Globus pallidus (tissue), 1 donor: ENCODE data around the gene BEGAIN.

Source experiments
- DNase-seq: peaks from one replicate; pipeline ENCODE4 v3.0.0-alpha.2; 2015; ENCODE audit warnings: low spot score

Gene BEGAIN

GRCh38 chr14:100567877-100568163, 19.4 kb downstream of the BEGAIN start:
- DNase-seq, result no peak

- DNase-seq, result no peak
These were observed 20.0 kb downstream of the BEGAIN start for GRCh38 chr14:100567009-100567876.

- DNase-seq, result no peak
These were observed 20.6 kb downstream of the BEGAIN start for GRCh38 chr14:100566586-100566985.

GRCh38 chr14:100566119-100566518, 21.1 kb downstream of the BEGAIN start:
- DNase-seq, result no peak

GRCh38 chr14:100565650-100566049, 21.6 kb downstream of the BEGAIN start:
- DNase-seq, result no peak

- DNase-seq, result no peak
These were observed 22.7 kb downstream of the BEGAIN start for GRCh38 chr14:100564512-100564911.

- DNase-seq, result no peak
These were observed 24.5 kb downstream of the BEGAIN start for GRCh38 chr14:100562751-100563150.

GRCh38 chr14:100561005-100561404, 26.2 kb downstream of the BEGAIN start:
- DNase-seq, result no peak

GRCh38 chr14:100560471-100560870, 26.7 kb downstream of the BEGAIN start:
- DNase-seq, result no peak

GRCh38 chr14:100559455-100559854, 27.8 kb downstream of the BEGAIN start:
- DNase-seq, result no peak

GRCh38 chr14:100558966-100559365, 28.3 kb downstream of the BEGAIN start:
- DNase-seq, result no peak

GRCh38 chr14:100558226-100558625, 29.0 kb downstream of the BEGAIN start:
- no peak for DNase-seq

GRCh38 chr14:100557658-100558057, 29.6 kb downstream of the BEGAIN start:
- DNase-seq, result no peak

GRCh38 chr14:100556936-100557505, 30.2 kb downstream of the BEGAIN start:
- no peak for DNase-seq

- DNase-seq, result no peak
These were observed 31.1 kb downstream of the BEGAIN start for GRCh38 chr14:100556140-100556475.

- no peak for DNase-seq
These were observed 31.6 kb downstream of the BEGAIN start for GRCh38 chr14:100555436-100556139.

GRCh38 chr14:100554696-100555320, 32.4 kb downstream of the BEGAIN start:
- DNase-seq, result no peak

- DNase-seq, result no peak
These were observed 33.0 kb downstream of the BEGAIN start for GRCh38 chr14:100554082-100554677.

- no peak for DNase-seq
These were observed 33.7 kb downstream of the BEGAIN start for GRCh38 chr14:100553471-100553870.

- DNase-seq, result no peak
These were observed 34.6 kb downstream of the BEGAIN start for GRCh38 chr14:100552524-100553125.

GRCh38 chr14:100551056-100551455, 36.2 kb downstream of the BEGAIN start:
- DNase-seq, result no peak
